ENCODE data around the gene SPG21.

Gene SPG21

GRCh38 chr15:64993290-64993689, 3.6 kb upstream of the SPG21 start:
- DNase-seq (ENCODE audit: low read depth in 2 of 3, low spot score in 1 of 3) = no peak

GRCh38 chr15:64991536-64992135, 1.9 kb upstream of the SPG21 start:
- DNase-seq (ENCODE audit: low read depth in 2 of 3, low spot score in 1 of 3) = no peak

DNA sequence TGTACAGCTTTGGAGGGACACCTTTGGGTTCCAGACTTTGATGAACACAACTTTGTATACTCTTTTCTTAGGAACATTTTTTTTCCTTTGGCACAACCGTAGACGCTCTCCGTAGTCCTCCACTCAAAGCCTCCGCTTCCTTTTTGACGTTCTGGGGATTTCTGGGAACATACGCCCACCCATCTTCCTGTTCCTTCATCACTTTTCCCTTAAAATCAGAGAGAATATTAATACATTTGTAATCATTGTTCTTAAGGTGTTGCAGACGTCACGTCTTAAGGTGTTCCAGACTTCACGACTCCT, 405 bp upstream of the SPG21 start:
- no peak for DNase-seq (ENCODE audit: low read depth in 2 of 3, low spot score in 1 of 3)

DNA sequence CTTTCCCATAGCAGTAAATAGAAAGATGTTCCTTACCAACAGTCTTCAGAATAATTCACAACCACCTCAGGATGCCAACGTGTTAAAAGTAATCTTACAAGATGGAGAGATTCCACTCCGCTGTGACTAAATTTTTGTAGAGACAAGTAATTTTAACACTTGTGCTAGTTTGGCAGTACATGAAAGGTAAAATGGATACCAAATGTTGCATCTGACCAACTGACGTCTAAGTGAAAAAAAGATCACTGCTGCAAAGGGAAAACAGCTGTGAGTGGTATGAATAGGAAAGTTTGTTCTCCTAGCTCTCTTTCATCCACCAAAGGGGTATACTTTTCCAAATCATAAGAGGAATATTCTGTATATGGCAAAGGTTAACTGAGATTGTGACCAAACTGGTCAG, 2.6 kb downstream of the SPG21 start:
- DNase-seq (ENCODE audit: low read depth in 2 of 3, low spot score in 1 of 3) = no peak

DNA sequence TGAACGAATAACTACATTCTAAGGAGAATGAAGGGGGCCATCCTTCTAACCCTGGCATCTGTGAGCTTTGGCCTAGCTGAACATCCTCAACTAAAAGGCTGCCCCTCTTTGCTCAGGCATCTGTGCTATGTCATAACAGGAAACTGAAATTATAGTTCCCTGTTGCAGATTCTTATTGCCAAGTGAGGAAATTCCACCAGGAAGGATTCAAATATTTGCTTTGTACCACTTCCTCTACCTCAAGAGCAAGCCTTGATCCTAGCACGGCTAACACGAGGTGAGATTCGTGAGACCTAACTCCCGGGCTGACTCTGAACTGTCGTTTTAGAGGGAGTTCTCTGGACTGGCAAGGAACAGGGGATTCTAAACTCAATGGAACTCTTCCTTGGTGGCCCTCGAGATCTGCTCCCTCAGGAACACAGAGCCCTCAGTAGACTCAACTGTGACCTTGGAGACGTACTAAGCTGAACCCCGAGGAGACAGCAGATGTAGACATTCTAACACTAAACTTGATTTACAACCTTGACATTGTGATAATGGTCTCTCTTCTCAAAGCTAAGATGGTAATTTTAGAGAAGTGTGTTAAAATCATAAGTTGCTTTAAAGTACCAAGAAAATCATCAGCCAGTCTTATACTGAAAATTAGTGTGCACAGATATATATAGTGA, 4.2 kb downstream of the SPG21 start:
- no peak for DNase-seq (ENCODE audit: low read depth in 2 of 3, low spot score in 1 of 3)

GRCh38 chr15:64982472-64982871, 7.2 kb downstream of the SPG21 start:
- DNase-seq (ENCODE audit: low read depth in 2 of 3, low spot score in 1 of 3) = no peak

- DNase-seq (ENCODE audit: low read depth in 2 of 3, low spot score in 1 of 3) = no peak
These were observed 7.8 kb downstream of the SPG21 start for GRCh38 chr15:64981812-64982431.

- no peak for DNase-seq (ENCODE audit: low read depth in 2 of 3, low spot score in 1 of 3)
These were observed 10.4 kb downstream of the SPG21 start for GRCh38 chr15:64979252-64979710.

- no peak for DNase-seq (ENCODE audit: low read depth in 2 of 3, low spot score in 1 of 3)
These were observed 14.3 kb downstream of the SPG21 start for GRCh38 chr15:64975390-64975789.

DNA sequence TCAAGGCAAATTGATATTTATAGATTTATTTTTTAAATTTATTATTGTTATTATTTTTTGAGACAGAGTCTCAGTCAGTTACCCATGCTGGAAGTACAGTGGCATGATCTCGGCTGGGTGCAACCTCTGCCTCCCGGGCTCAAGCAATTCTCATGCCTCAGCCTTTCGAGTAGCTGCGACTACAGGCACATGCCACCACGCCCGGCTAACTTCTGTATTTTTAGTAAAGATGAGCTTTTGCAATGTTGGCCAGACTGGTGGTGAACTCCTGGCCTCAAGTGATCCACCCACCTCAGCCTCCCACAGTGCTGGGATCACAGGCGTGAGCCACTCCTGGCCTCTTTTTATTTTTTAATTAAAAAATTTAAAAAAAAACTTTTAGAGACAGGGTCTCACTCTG, 19.0 kb downstream of the SPG21 start:
- no peak for DNase-seq (ENCODE audit: low read depth in 2 of 3, low spot score in 1 of 3)

- no peak for DNase-seq (ENCODE audit: low read depth in 2 of 3, low spot score in 1 of 3)
These were observed 20.3 kb downstream of the SPG21 start for GRCh38 chr15:64969401-64969800.

DNA sequence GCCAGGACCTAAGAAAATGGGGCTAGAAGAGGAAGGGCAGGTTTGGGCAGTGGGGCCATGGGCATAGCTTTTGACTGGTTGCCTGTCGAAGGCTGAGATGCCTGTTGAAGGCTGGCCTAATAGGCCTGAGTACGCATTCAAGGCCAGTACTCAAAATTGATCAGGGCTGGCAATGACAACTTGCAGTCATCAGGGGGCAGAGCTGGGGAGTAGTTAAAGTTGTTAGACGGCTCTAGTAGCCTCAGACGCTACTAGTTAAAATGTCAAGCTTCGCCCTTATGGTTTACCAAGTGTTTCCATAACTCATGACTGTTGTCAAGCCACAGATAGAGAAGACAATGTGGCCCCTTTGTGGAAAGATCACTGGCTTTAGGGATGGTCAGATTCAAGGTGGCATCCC, 28.7 kb downstream of the SPG21 start:
- no peak for DNase-seq (ENCODE audit: low read depth in 2 of 3, low spot score in 1 of 3)

DNA sequence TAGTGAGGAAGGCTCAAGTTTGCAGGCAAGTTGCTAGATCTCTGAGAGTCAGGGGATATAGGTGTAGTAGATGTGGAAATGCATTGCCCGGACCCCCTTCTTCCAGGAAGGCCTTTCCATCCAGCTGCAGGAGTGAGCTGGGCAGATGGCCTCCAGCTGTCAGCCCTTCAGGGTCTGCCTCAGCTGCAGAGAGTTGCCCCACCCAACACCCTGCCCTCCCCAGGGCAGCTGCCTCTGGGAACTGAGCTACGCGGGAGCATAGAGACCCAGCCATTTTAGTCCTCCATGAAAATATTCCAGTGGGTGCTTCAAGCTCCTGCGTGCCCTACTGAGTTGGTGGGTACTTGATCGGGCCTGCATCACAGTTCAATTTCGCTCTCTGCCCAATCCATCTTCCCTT, 29.6 kb downstream of the SPG21 start:
- no peak for DNase-seq (ENCODE audit: low read depth in 2 of 3, low spot score in 1 of 3)

DNA sequence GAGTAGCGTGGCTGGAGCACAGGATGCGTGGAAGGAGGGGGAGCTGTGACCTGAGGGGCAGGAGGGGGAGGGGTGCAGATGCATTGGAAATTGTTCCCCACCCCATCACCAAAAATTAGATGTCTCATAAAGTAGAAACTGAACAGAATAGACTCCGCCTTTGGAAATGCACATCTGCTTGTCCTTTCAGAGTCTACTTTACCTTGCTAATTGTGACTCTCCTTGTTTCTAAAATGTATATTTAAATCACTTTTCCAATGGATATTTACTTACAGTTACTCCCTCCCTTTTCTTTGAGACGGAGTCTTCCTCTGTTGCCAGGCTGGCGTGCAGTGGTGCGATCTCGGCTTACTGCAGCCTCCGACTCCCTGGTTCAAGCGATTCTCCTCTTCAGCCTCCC, 30.6 kb downstream of the SPG21 start:
- no peak for DNase-seq (ENCODE audit: low read depth in 2 of 3, low spot score in 1 of 3)

GRCh38 chr15:64954395-64954794, 35.3 kb downstream of the SPG21 start:
- no peak for DNase-seq (ENCODE audit: low read depth in 2 of 3, low spot score in 1 of 3)

GRCh38 chr15:64951777-64952418, 37.8 kb downstream of the SPG21 start:
- no peak for DNase-seq (ENCODE audit: low read depth in 2 of 3, low spot score in 1 of 3)

GRCh38 chr15:64950888-64951287, 38.8 kb downstream of the SPG21 start:
- DNase-seq (ENCODE audit: low read depth in 2 of 3, low spot score in 1 of 3) = no peak

- DNase-seq (ENCODE audit: low read depth in 2 of 3, low spot score in 1 of 3) = no peak
These were observed 40.1 kb downstream of the SPG21 start for GRCh38 chr15:64949383-64950186.

DNA sequence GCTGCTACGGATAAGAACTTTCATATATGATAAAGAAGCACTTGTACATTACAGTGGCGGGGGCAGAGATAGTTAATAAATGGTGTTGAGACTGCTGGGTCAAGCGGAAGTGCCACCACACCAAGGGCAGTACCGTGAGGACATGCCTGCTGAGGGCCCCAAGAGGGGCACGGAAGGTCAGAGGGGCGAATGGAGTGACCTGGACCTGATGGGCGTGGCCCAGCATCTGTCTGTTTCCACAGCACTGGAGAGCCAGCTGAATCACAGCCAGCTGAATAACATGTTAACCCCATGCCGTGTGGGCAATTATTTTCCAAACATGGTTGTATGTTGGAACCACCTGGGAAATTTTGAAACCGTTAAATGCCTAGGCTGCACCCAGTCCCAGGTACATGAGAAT, 40.8 kb downstream of the SPG21 start:
- DNase-seq (ENCODE audit: low read depth in 2 of 3, low spot score in 1 of 3) = no peak

- DNase-seq (ENCODE audit: low read depth in 2 of 3, low spot score in 1 of 3) = no peak
These were observed 42.5 kb downstream of the SPG21 start for GRCh38 chr15:64947211-64947610.

GRCh38 chr15:64944961-64945360, 44.8 kb downstream of the SPG21 start:
- no peak for DNase-seq (ENCODE audit: low read depth in 2 of 3, low spot score in 1 of 3)

Data from stimulated activated CD4-positive, alpha-beta T cell treated with anti-CD3 and anti-CD28 coated beads, Interleukin-12 subunit alpha, Interleukin-12 subunit beta, amount 100 ng/mL, for 48 hours (primary cell).